8988T (cell line): ENCODE results near the gene SH3D21.

Experiments used
- DNase-seq: peaks from one replicate; pipeline ENCODE4 v3.0.0; 2011

SH3D21 gene

DNA sequence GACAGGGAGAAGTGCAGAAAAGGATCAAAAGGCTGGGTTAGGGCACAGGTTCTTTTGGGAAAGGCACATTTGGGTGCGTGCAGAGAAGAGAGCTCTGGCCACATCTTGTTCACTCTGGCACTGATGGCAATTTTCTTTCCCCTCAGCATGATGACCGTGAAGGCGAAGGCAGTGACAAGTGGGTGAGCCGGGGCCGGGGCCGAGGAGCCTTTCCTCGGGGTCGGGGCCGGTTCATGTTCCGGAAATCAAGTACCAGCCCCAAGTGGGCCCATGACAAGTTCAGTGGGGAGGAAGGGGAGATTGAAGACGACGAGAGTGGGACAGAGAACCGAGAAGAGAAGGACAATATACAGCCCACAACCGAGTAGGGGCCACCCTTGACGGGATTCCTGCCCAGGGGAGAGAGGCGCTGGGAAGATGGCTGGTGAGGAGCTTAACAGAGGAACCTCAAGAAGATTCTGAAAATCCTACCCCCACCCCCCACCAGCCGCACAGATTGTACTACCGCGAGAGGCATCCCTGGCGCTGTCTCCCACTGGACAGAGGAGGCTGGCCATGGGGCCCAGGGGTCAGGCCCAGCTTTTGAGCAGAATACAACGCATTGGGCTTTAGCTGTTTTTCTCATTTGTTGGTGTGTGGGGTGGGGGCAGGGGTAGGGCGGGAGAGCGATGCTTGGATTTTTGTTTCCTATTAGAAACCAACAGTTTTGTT is 2.4 kb upstream of the SH3D21 start:
- no peak for DNase-seq

DNA sequence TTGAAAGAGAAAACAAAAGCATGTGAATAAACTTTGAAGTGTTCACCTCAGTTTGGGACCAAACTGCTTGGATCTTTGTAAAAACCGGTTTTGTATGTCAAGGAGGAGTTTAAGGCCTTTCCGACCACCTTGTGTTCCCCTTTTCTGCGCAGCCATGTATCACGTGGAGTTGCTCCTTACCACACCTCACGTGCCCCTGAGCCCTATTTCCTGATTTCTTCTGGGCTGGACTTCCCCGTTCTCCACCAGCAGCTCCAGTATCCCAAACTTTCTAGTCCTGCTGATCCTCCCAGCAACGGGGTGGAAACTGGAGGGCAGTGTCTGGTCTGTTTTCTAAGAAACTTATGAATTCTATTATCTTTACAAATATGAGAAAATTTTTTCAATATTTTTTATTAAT is 1.6 kb upstream of the SH3D21 start:
- no peak for DNase-seq

DNA sequence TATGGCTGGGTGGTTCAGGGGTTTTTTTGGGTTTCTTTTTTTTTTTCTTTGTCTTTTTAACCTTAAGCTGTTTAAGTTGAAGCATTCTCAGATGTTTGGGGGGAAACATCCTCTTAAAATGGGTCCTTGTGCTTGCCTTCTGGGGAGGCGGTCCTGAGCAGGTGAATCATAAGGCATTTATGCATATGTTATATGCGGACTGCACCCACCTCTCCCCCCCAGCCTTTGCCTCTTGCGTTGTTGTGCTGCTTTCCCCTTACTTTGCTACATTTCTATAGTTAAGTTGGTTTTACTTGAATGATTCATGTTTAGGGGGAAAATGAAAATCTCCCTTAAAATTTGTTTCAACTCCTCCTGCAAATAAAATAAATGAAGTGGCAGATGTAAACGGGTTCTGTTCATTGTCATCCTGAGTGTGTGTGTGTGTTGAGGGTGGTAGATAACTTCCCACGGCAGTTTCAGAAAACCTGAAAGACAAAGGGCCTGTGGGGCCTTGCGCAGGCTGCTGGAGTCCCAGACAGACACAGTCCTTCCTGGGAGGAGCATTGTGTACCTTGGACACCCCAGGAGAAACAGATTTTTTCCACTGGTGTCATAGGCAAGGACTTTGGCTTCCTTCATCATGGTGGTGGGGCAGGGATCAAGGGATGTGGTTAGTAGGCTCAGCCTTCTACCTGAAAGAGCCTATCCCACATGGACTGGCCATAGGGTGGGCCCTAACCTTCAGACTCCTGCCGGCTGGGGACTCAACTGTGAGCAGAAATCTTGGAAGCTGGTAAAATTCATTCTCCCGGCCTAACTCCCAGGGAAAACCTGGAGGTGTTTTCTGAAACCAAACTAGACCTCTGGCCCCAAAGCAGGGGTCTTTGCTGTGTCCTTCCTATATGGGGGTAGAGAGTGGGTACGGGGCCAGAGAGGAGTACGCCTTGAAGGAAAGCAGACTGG is 926 bp upstream of the SH3D21 start:
- DNase-seq = no peak

- DNase-seq = no peak
These were observed 306 bp upstream of the SH3D21 start for GRCh38 chr1:36305915-36306209.

DNA sequence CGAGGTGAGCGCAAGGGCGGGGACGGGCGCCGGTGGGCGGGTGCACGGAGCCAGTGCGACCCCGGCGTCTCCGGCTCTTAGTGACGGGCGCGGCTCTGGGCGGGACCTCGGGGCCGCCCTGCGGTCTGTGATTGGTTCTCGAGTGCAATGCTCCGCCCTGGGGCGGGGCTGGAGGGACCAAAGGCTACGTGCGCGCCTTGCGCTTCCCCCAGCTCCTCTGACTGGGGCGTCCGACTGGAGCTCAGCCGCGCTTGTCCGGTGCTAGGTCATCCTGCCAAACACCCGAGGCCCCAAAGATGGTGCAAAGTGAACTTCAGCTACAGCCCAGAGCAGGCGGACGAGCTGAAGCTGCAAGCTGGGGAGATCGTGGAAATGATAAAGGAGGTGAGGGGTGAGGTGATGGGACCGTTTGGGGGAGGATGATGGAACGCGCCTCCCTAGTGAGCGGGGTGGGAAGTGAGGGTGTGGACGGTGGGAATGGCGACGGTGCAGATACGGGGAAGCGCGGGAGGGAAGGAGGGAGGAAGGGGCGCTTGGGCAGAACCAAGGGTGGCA is 811 bp downstream of the SH3D21 start:
- peak; percentile 87 for DNase-seq

DNA sequence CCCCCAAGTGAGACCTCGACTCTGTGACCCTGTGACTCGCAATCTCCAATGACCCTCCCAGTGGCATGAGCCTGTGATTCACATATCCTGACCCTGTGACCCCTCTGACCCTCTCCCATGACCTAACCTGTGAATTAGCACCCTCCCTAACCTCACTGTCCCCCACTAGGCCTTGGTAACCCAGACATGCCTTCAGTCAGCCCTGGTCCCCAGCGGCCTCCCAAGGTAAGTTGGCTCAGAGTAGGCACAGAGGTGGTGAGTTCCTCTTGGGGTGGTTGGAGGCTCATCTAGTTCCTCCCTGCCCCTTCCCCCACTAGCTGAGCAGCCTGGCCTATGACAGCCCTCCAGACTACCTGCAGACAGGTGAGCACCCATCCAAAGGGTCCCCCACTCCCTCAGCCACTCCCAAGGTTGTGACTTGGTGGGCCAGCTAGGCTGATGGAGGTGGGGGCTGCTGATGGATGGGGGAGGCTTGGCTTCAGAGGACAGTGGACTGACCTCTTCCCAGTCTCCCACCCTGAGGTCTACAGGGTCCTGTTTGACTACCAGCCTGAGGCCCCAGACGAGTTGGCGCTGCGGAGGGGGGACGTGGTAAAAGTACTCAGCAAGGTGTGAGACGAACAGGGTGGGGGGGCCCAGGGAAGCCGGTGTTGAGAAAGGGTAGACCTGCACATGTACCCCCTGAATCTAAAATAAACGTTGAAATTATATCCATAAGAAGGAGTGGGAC is 1.6 kb downstream of the SH3D21 start:
- DNase-seq = no peak

DNA sequence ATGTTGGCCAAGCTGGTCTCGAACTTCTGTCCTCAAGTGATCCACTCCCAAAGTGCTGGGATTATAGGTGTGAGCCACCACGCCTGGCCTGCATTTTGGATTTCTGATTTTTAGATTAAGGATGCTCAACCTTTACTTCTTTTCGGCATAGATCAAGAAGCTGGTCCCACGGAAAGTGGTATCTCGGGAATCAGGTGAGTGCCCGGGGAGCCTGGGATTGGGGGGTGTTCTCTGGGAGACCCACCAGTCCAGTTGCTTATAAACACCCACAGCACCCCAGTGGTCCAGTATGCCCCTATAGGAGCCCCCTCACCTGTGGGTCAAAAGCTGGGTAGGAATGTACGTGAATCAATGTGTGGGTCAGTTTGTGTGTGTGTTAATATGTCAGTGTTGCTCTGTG is 3.2 kb downstream of the SH3D21 start:
- DNase-seq = no peak

GRCh38 chr1:36320291-36320761 is 14.2 kb downstream of the SH3D21 start:
- DNase-seq = no peak

GRCh38 chr1:36320767-36321118 is 14.6 kb downstream of the SH3D21 start:
- no peak for DNase-seq

DNA sequence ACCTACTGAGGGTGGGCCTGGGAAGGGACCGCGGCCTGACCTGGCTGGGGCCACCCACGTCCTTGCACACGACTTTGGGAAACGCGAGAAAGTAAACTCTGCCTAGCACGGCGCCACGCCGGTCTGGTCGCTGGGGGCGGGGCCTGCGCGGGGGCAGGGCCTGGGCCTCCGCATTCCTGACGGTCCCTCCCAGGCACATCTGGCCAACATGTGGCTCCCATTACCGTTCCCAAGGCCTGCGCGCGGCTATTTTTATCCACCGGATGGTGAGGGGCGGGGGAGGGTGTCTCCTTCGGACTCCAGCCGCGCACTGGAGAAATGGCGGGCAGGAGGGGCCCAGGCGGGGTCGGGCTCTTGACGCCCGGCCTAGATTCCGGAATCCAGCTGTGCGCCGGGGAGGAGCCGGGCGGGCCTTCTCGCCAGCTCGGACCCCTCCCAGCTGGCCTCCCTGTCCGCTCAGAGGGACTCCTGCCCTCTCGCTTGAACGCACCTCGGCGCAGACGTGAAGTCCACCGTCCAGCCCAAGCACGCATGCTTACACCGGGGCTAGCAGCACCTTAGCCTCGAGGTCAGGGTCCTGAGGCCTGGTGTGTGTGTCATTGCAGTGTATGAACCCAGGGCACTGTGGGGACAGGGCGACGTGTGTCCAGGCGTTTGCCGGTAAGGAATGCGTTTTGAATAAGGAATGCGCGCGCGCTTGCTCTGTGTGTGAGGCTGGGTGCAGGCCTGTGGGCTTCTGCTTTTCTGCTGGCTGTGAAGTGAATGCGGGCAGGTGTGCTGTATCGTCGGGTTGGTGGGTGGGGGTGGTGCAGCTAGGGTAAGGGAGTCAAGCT is 15.2 kb downstream of the SH3D21 start:
- no peak for DNase-seq

DNA sequence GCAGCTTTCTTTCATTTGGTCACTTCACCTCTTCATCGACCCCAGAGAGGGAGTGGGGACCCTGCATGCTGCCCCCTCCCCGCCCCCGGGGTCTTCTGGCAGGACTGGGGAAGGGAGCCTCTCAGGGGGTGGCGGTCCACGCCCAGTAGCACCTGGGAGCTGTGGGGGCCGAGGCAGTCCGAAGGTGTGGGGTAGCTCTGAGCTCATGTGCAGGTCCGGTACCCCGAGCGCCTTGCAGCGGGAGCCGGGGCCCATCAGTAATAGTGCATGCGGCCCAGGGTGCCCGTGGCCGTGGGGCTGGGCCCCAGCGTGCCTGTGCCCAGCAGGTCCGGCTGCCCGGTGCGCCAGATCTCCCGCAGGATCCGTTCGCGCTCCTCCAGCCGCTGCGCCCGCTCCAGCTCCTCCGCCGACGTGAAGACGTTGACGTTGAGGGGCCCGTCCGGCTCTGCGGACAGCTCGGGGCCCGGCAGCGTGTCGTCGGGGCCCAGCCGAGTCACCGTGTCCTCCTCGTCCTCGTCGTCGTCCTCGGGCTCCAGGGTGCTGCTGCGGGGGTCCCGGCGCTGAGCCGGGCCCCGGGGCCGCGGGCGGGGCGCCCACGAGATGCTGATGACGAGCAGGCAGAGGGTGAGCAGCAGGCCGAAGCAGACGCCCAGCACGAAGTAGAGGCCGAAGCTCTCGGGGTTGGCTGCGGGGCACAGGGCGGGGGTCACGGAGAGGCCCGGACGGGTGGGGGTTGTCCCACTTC is 16.0 kb downstream of the SH3D21 start:
- no peak for DNase-seq

DNA sequence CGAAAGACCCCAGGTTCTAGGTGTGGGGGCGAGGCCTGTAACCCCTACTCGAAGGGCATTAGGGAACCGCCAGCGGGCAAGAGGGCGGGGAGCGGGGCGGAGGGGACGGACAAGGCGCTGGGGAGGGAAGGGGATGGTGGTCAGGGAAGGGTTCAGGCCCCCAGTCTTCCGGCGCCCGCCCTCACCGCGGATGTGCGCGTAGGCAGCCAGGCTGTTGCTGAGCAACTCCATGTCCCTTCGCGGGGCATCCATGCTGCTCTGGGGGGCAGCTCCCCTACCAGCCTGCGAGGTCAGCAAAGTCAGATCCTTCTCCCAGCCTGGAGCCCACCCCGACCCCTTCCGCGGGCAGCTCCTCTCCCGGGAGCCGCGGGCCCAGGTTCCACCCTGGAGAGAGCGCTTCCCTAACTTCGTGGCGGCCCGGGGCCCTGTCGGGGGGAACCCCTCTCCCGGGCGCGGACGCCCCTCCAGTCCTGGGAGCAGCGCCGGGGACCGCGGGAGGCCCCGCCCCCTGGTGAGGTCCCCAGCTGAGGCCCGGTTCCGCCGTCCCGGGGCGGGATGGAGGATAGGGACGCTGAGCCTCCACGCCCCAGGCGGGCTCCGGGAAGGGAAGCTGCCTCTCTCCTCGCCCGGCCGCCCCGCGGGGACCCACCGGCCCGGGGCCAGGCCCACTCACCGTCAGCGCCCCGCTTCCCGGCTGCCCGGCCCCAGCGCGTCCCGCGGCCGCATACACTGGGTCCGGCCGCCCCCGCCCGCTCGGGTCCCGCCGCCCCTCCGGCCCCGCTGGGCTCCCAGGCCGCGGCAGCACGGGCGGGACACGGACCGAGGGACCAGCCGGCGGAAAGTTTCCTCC is 16.8 kb downstream of the SH3D21 start:
- peak; percentile 41 for DNase-seq

GRCh38 chr1:36323636-36324352 is 17.6 kb downstream of the SH3D21 start, which contains the start of gene EVA1B:
Gene EVA1B (minus strand): TSS chr1:36323645. CDS start chr1:36323037, 608 bp downstream.
- peak; percentile 68 for DNase-seq

- no peak for DNase-seq
These were observed 18.2 kb downstream of the SH3D21 start for GRCh38 chr1:36324353-36324703.

DNA sequence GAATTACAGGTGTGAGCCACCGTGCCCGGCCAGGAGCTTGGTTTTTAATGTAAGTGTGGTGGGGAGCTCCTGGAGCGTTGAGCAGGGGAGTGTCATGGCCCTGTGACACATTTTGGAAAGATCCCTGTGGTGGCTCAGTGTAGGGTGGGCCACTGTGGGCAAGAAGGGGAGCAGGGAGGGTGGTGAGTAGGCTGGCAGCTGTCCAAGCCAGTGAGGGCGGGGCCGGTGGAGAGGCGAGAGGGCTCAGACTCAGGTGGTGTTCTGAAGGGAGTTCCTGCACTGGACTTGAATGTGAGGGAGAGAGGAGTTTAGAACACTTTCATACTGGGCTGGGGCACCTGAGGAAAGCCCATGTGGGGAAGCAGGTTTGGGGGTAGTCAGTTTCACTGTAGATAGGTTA is 20.3 kb downstream of the SH3D21 start:
- DNase-seq = no peak

DNA sequence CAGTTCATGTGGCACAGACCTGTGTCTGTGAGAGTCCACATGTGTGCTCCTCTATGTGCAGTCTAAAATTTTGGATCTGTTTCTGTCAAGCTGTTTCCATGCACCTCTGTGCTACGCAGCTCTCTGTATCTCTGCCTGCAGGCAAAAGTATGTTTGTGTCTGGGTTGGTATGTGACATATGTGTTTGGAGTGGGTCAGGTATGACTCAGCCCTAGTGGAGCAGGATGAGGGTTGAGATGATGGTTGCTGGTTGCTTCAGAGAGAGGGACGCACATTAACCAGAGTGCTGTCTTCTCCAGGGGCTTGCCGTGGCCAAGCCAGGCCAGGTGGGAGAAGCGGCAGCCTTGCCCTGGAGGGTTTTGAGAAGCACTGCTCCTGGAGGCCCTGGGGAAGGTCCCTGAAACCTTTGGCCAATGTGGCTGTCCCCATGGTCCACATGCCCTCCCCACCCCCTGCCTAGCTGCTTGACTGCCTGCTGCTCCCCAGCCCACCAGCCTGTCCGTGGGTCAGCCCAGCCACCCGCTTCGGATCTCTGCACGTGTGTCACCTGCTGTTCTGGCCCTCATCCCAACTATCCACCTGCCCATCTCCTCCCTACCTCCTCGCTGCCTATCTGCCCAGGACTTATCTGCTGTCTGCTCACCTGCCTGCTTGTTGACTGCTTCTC is 21.4 kb downstream of the SH3D21 start:
- no peak for DNase-seq

DNA sequence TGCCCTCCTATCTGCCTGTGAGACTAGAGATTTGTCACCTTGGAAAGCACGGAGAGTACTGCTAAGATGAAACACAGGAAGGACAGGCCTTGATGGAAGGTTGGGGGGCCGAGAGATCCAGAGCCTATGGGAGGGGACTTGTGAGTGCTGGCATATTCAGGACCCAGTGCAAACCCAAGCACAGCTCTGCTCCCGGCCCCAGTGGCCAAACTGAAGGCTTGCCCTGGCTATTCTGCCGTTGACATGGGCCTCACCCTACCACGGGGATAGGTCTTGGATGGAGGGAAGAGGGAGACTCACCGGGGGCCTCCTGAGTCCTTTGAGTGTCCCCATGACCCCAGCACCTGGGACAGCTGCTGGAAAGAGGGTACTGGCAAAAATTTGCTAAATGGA is 21.9 kb downstream of the SH3D21 start:
- DNase-seq = no peak

DNA sequence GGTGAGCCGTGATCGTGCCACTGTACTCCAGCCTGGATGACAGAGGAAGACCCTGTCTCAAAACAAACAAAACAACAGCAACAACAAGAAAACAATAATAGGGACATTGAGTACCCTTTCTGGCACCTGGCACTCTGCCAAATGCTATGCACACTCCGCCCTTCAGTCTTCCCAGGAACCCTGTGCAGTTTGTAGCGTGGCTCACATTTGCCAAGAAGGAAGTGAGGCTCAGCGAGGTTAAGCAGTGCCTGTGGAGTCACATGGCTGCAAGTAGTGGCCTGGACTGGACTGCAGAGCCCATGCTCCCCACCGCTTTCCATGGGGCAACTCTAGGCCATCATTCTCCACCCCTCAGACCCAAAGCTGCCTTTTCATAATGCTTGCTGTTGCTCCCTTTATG is 22.5 kb downstream of the SH3D21 start:
- DNase-seq = no peak

GRCh38 chr1:36329817-36330216 is 23.6 kb downstream of the SH3D21 start:
- DNase-seq = no peak
